ENCODE data around the gene FAM228A. TPM values are rescaled to one million over a fixed set of nuclear protein-coding genes. Genes with fewer than 3 reads are reported as not detected.

Gene FAM228A
- 0.34 and 1.5 TPM in 2 replicates for total RNA-seq

GRCh38 chr2:24174851-24175277 is at the start of gene FAM228A:
TSS of gene FAM228A (plus strand) at chr2:24175053. CDS start at chr2:24175481, 428 bp downstream.

Other genes starting within 250 kb of the FAM228A start
- 1.5 TPM in 2 replicates for gene ATAD2B, start 247.9 kb upstream of the FAM228A start, total RNA-seq
- 7.7 and 8.2 TPM in 2 replicates for gene UBXN2A, start 234.6 kb upstream of the FAM228A start, total RNA-seq
- 0.59 and 1.0 TPM in 2 replicates for gene MFSD2B, start 165.0 kb upstream of the FAM228A start, total RNA-seq
- gene WDCP, start 127.7 kb upstream of the FAM228A start, total RNA-seq, result 7.9 and 8.2 TPM in 2 replicates
- gene FKBP1B, start 125.3 kb upstream of the FAM228A start, total RNA-seq, result 16.8 and 26.1 TPM in 2 replicates
- gene SF3B6, start 98.7 kb upstream of the FAM228A start, total RNA-seq, result 173 and 176 TPM in 2 replicates
- gene TP53I3, start 90.2 kb upstream of the FAM228A start, total RNA-seq, result 46.4 and 52.5 TPM in 2 replicates
- gene PFN4, start 51.7 kb upstream of the FAM228A start, total RNA-seq, result 0.15 and 0.17 TPM in 2 replicates
- gene FAM228B, start 51.6 kb upstream of the FAM228A start, total RNA-seq, result 1.9 and 4.2 TPM in 2 replicates
- gene ITSN2, start 185.5 kb downstream of the FAM228A start, total RNA-seq, result 9.2 and 14.5 TPM in 2 replicates

Measured in bronchus fibroblast of lung (primary cell).